GM19455 (cell line): ENCODE results near the gene CTSL.

Experiments used
- ATAC-seq: cut with Tn5 transposase; IDR thresholded peaks from one replicate; pipeline ENCODE4 v1.9.1; 2021; ENCODE audit not compliant: unreplicated experiment

CTSL gene

GRCh38 chr9:87699835-87700234 is 26.1 kb upstream of the CTSL start:
- ATAC-seq = no peak

- ATAC-seq = no peak
Measured at GRCh38 chr9:87701491-87701890, 24.4 kb upstream of the CTSL start.

GRCh38 chr9:87701931-87702421 is 23.9 kb upstream of the CTSL start:
- ATAC-seq = no peak

GRCh38 chr9:87702921-87703320 is 23.0 kb upstream of the CTSL start:
- no peak for ATAC-seq

- no peak for ATAC-seq
Measured at GRCh38 chr9:87703636-87704276, 22.2 kb upstream of the CTSL start.

- ATAC-seq = no peak
Measured at GRCh38 chr9:87704342-87704741, 21.6 kb upstream of the CTSL start.

GRCh38 chr9:87706066-87706739 is 19.7 kb upstream of the CTSL start:
- ATAC-seq = no peak

GRCh38 chr9:87707805-87708506 is 18.0 kb upstream of the CTSL start:
- no peak for ATAC-seq

GRCh38 chr9:87708546-87708945 is 17.4 kb upstream of the CTSL start:
- no peak for ATAC-seq

- no peak for ATAC-seq
Measured at GRCh38 chr9:87708986-87709728, 16.8 kb upstream of the CTSL start.

- ATAC-seq = no peak
Measured at GRCh38 chr9:87710443-87710842, 15.5 kb upstream of the CTSL start.

GRCh38 chr9:87711857-87712800 is 13.8 kb upstream of the CTSL start:
- no peak for ATAC-seq

GRCh38 chr9:87712801-87713277 is 13.1 kb upstream of the CTSL start:
- ATAC-seq = no peak

- ATAC-seq = no peak
Measured at GRCh38 chr9:87713278-87713987, 12.5 kb upstream of the CTSL start.

- no peak for ATAC-seq
Measured at GRCh38 chr9:87713988-87714330, 12.0 kb upstream of the CTSL start.

- no peak for ATAC-seq
Measured at GRCh38 chr9:87714819-87715218, 11.1 kb upstream of the CTSL start.

GRCh38 chr9:87716141-87716540 is 9.8 kb upstream of the CTSL start:
- no peak for ATAC-seq

GRCh38 chr9:87717456-87717855 is 8.5 kb upstream of the CTSL start:
- ATAC-seq = no peak

- ATAC-seq = no peak
Measured at GRCh38 chr9:87718231-87718630, 7.7 kb upstream of the CTSL start.
